MM.1S (cell line): ENCODE results near the gene PLEKHG7.

Experiments
- DNase-seq: peaks from one replicate; pipeline ENCODE4 v3.0.0-alpha.2; 2015
- H2AFZ ChIP-seq: fragments of 300-600 bp; sonication (generic); 2 replicates; pipeline ENCODE4 v1.6.0; 2016; ENCODE audit warnings: antibody characterized with exemption, low read length
- H3F3A ChIP-seq: fragments of 300-600 bp; sonication (generic); 2 replicates; pipeline ENCODE4 v1.6.1; 2016; ENCODE audit warnings: mild to moderate bottlenecking, antibody characterized with exemption, low read length, moderate library complexity, mixed read lengths; ENCODE audit not compliant: insufficient read depth
- H3K27ac ChIP-seq: fragments of 300-600 bp; sonication (generic); 2 replicates; pipeline ENCODE4 v1.5.1; 2016; ENCODE audit warnings: mild to moderate bottlenecking, low read length
- H3K27me3 ChIP-seq: fragments of 300-600 bp; sonication (generic); replicated peaks from 2 replicates; pipeline ENCODE4 v1.6.0; 2016; ENCODE audit warnings: low read length; ENCODE audit not compliant: insufficient read depth
- H3K36me3 ChIP-seq: fragments of 300-600 bp; sonication (generic); replicated peaks from 2 replicates; pipeline ENCODE4 v1.6.1; 2016; ENCODE audit warnings: mild to moderate bottlenecking, low read length, mixed read lengths; ENCODE audit not compliant: insufficient read depth
- H3K4me1 ChIP-seq: fragments of 300-600 bp; sonication (generic); 2 replicates; pipeline ENCODE4 v1.6.1; 2016; ENCODE audit warnings: low read length, mixed read lengths
- H3K4me2 ChIP-seq: fragments of 300-600 bp; sonication (generic); 2 replicates; pipeline ENCODE4 v1.6.0; 2016; ENCODE audit warnings: low read depth, low read length
- H3K4me3 ChIP-seq: fragments of 300-600 bp; sonication (generic); 2 replicates; pipeline ENCODE4 v1.5.1; 2016; ENCODE audit warnings: low read length, mixed read lengths
- H3K79me2 ChIP-seq: fragments of 300-600 bp; sonication (generic); 2 replicates; pipeline ENCODE4 v1.6.1; 2016; ENCODE audit warnings: mixed run types, low read length, mixed read lengths
- H3K9ac ChIP-seq: fragments of 300-600 bp; sonication (generic); 2 replicates; pipeline ENCODE4 v1.6.1; 2016; ENCODE audit warnings: low read length, mixed read lengths
- H3K9me2 ChIP-seq: fragments of 300-600 bp; sonication (generic); replicated peaks from 2 replicates; pipeline ENCODE4 v1.6.1; 2016; ENCODE audit warnings: mild to moderate bottlenecking, low read length, mixed read lengths; ENCODE audit not compliant: insufficient read depth
- H3K9me3 ChIP-seq: fragments of 300-600 bp; sonication (generic); replicated peaks from 2 replicates; pipeline ENCODE4 v1.6.1; 2016; ENCODE audit warnings: mild to moderate bottlenecking, low read length, mixed read lengths; ENCODE audit not compliant: insufficient read depth
- H4K20me1 ChIP-seq: fragments of 300-600 bp; sonication (generic); 2 replicates; pipeline ENCODE4 v1.6.1; 2016; ENCODE audit warnings: mild to moderate bottlenecking, low read length, moderate library complexity, mixed read lengths; ENCODE audit not compliant: insufficient read depth
- EZH2 ChIP-seq: fragments of 300-600 bp; sonication (generic); optimal IDR thresholded peaks from 2 replicates; pipeline ENCODE3; 2017; ENCODE audit warnings: low read depth, mild to moderate bottlenecking, antibody characterized with exemption, low read length, mixed read lengths
- EZH2phosphoT487 ChIP-seq: fragments of 300-600 bp; sonication (generic); IDR thresholded peaks from 2 replicates; pipeline ENCODE4 v1.6.1; 2018; ENCODE audit warnings: antibody characterized with exemption, low read length
- TF ChIP-seq, protein P1 (sequence below): fragments of 300-600 bp; sonication (generic); IDR thresholded peaks from 2 replicates; pipeline ENCODE4 v1.5.1; 2016; ENCODE audit warnings: antibody characterized with exemption, low read length, mixed read lengths

PLEKHG7 gene

DNA sequence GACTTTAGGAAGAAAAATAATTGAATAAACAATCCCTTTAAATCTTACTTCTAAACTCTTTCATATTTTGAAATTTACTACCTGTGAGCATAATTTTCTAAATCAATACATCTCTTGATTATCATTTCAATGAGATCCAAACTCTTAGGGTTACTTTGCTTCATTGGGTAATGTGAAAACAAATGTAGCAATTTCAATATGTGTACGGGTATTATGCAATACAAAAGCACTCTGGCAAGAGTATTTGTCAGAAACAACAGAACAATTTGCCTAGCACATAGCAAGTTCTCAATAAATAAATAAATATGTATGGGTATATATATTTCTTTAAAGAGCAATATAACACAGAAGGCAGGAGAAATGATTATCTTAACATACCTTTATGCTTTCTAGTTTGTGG is 77.1 kb downstream of the PLEKHG7 start:
- H3K9ac ChIP-seq: no peak overlapping the region
- H3K9me2 ChIP-seq: no peaks in the 10 kb centered on the region
- H3K9me3 ChIP-seq: no peaks in the 10 kb centered on the region
- no peaks in the 10 kb centered on the region for H3K79me2 ChIP-seq
- H3F3A ChIP-seq: no peaks in the 10 kb centered on the region
- no peak for DNase-seq
- no peak for TF ChIP-seq EZH2phosphoT487
- no peak for TF ChIP-seq EZH2
- TF ChIP-seq, protein P1, sequence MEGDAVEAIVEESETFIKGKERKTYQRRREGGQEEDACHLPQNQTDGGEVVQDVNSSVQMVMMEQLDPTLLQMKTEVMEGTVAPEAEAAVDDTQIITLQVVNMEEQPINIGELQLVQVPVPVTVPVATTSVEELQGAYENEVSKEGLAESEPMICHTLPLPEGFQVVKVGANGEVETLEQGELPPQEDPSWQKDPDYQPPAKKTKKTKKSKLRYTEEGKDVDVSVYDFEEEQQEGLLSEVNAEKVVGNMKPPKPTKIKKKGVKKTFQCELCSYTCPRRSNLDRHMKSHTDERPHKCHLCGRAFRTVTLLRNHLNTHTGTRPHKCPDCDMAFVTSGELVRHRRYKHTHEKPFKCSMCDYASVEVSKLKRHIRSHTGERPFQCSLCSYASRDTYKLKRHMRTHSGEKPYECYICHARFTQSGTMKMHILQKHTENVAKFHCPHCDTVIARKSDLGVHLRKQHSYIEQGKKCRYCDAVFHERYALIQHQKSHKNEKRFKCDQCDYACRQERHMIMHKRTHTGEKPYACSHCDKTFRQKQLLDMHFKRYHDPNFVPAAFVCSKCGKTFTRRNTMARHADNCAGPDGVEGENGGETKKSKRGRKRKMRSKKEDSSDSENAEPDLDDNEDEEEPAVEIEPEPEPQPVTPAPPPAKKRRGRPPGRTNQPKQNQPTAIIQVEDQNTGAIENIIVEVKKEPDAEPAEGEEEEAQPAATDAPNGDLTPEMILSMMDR: no peak
- no peak overlapping the region for H3K4me3 ChIP-seq
- no peak overlapping the region for H2AFZ ChIP-seq
- H4K20me1 ChIP-seq: no peaks in the 10 kb centered on the region
- no peak overlapping the region for H3K4me2 ChIP-seq
- no peak overlapping the region for H3K27ac ChIP-seq
- H3K36me3 ChIP-seq: 0 out of 2 replicates have a peak, but pooled peaks cover 3% of the 10 kb centered on the region
- no peaks in the 10 kb centered on the region for H3K4me1 ChIP-seq
- no peaks in the 10 kb centered on the region for H3K27me3 ChIP-seq

- H3K9me3 ChIP-seq: no peaks in the 10 kb centered on the region
These were observed 81.6 kb downstream of the PLEKHG7 start for GRCh38 chr12:92784356-92784755.

DNA sequence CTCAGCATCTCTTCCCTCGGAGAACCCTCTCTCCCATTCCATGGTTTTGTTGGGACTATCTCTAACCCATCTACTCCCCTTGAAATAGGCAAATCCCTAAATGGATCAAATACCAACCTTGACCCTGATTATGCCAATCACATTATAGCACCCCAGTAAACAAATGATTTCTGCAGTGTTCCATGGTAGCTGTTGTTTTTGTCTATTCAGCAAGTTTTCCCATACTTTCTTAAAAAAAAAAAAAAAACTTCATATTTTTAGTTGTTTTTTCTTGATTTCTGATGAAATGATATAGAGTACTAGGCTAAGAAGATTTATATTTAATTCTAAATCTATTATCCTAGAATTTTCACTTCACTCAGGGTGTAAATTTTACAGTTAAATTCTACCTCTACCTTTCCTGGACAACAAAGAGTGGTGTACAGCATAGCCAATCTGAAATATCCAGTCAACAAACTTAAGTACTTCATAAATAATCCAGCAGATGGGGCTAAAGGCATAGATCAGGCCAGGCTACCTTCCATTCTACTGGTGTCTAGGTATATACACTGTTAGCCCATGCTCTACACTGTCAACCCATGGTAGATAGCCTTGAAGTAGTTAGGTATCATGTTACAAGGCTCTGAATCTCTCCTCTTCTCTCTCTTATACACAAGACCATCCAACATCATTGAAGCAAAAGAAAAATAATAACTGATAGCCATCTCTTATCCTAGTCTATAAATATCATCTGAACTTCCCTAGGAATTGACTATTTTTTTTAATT is 82.2 kb downstream of the PLEKHG7 start:
- Histone ChIP-seq H3K9me3 (no peaks in the 10 kb centered on the region), H3K9me2 (no peaks in the 10 kb centered on the region), H4K20me1 (no peaks in the 10 kb centered on the region), H3K9ac (no peak overlapping the region), H3K27ac (no peak overlapping the region), H2AFZ (no peak overlapping the region), H3K4me2 (no peak overlapping the region), H3K4me1 (no peaks in the 10 kb centered on the region), H3K4me3 (no peak overlapping the region), H3K27me3 (no peaks in the 10 kb centered on the region), H3K36me3 (no peaks in the 10 kb centered on the region), H3K79me2 (no peaks in the 10 kb centered on the region), H3F3A (no peaks in the 10 kb centered on the region)
- TF ChIP-seq, protein P1: peak; percentile 65
- no peak for TF ChIP-seq EZH2phosphoT487
- DNase-seq: peak; percentile 80

More at GRCh38 chr12:92784356-92784755, 81.6 kb downstream of the PLEKHG7 start:
- H4K20me1 ChIP-seq: no peaks in the 10 kb centered on the region
- H3K4me2 ChIP-seq: no peak overlapping the region
- no peaks in the 10 kb centered on the region for H3K36me3 ChIP-seq
- H3K79me2 ChIP-seq: no peaks in the 10 kb centered on the region
- H3K4me3 ChIP-seq: no peak overlapping the region
- no peaks in the 10 kb centered on the region for H3K4me1 ChIP-seq
- no peak overlapping the region for H2AFZ ChIP-seq
- no peaks in the 10 kb centered on the region for H3K9me2 ChIP-seq
- H3K27ac ChIP-seq: no peak overlapping the region
- no peak for TF ChIP-seq EZH2phosphoT487
- no peak overlapping the region for H3K9ac ChIP-seq
- no peaks in the 10 kb centered on the region for H3F3A ChIP-seq
- DNase-seq: no peak
- no peaks in the 10 kb centered on the region for H3K27me3 ChIP-seq

DNA sequence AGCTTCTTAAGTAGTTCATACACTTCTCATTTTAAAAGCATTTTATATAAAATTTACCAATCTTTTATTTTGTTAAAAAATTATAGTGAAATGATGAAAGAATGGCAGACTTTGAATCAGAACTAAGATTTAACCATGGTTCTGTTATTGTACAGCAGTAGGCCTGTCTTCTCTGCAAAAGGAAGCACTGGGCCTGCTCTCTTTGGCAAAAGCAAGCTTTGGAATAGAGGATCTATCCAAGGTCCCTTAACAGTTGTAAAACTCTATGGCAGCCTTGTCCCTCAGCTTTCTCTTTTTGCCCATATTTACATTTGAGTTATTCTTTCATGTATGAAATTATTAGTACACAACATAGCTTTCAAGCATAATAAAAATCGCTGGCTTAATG is 82.8 kb downstream of the PLEKHG7 start:
- TF ChIP-seq EZH2phosphoT487: no peak
- no peak for TF ChIP-seq EZH2
- TF ChIP-seq, protein P1: no peak
- H3K4me2 ChIP-seq: no peak overlapping the region
- H3K9me3 ChIP-seq: no peaks in the 10 kb centered on the region

More for the DNA sequence above, 82.8 kb downstream of the PLEKHG7 start:
- no peaks in the 10 kb centered on the region for H3K27me3 ChIP-seq
- no peaks in the 10 kb centered on the region for H3K4me1 ChIP-seq
- no peak for DNase-seq
- H2AFZ ChIP-seq: no peak overlapping the region
- no peaks in the 10 kb centered on the region for H4K20me1 ChIP-seq
- no peaks in the 10 kb centered on the region for H3K36me3 ChIP-seq
- H3K9ac ChIP-seq: no peak overlapping the region
- no peaks in the 10 kb centered on the region for H3K9me2 ChIP-seq
- H3K79me2 ChIP-seq: no peaks in the 10 kb centered on the region
- no peak overlapping the region for H3K27ac ChIP-seq
- H3K4me3 ChIP-seq: no peak overlapping the region
- no peaks in the 10 kb centered on the region for H3F3A ChIP-seq
